Metanephros (tissue), 2 donors: Measurements from ENCODE around the gene PODN. TPM values are rescaled to one million over a fixed set of nuclear protein-coding genes. Genes with fewer than 3 reads are reported as not detected.

Experiments
- small RNA-seq: library from RNA; depleted of rRNA; stranded (forward); fragments of <200 nt; gene quantifications from one replicate; pipeline ENCODE3, GENCODE V24; 2014; ENCODE audit warnings: low replicate concordance
- total RNA-seq: library from RNA; depleted of rRNA; stranded (reverse); fragments of >200 nt; gene quantifications from one replicate; pipeline ENCODE4 v1.2.3, GENCODE V29; 2014

PODN gene
- 6.5 TPM for total RNA-seq

GRCh38 chr1:53061859-53062707 lies at the start of gene PODN:
PODN (plus strand) TSS chr1:53062213; CDS start chr1:53069856, 7,643 bp downstream.

Small RNAs within 50 kb of the gene (small RNA-seq; reads per million reads assigned to genes)
- not detected for gene HIGD1AP11

Other genes with a start within 250 kb of the PODN start
- 0.12 TPM for gene ZYG11A, start 219.5 kb upstream of the PODN start, total RNA-seq
- 121 TPM for gene ECHDC2, start 140.5 kb upstream of the PODN start, total RNA-seq
- gene SCP2, start 134.9 kb upstream of the PODN start, total RNA-seq: 105 TPM
- gene SLC1A7, start 80.4 kb downstream of the PODN start, total RNA-seq: 0.23 TPM
- 27.5 TPM for gene CPT2, start 134.6 kb downstream of the PODN start, total RNA-seq
- gene CZIB, start 158.4 kb downstream of the PODN start, total RNA-seq: 38.0 TPM
- 56.9 TPM for gene MAGOH, start 176.3 kb downstream of the PODN start, total RNA-seq